ENCODE results near the gene ZNF584.

GRCh38 chr19:58439576-58440554 is 31.4 kb downstream of the ZNF584 start, which contains the start of gene ZNF132:
- TF ChIP-seq CTCF (IDR thresholded peaks at IDR 0.05; ENCODE audit: low read depth, low read length) (no peak), EZH2phosphoT487 (IDR thresholded peaks at IDR 0.05; ENCODE audit: low read depth) (no peak)

Data from OCI-LY3 (cell line).